Loucy (cell line): ENCODE results near the gene DYNC1H1.

Source experiments
- CTCF ChIP-seq: fragments of 200-600 bp; sonication (generic); conservative IDR thresholded peaks from 2 replicates; pipeline ENCODE4 v1.5.1; 2014; ENCODE audit warnings: mild to moderate bottlenecking, antibody characterized with exemption, low read length
- EZH2phosphoT487 ChIP-seq: fragments of 200-600 bp; IDR thresholded peaks from 2 replicates; pipeline ENCODE4 v1.6.1; 2018; ENCODE audit warnings: antibody characterized with exemption, mild to moderate bottlenecking, moderate library complexity, borderline replicate concordance

- TF ChIP-seq CTCF (no peak), EZH2phosphoT487 (no peak)
Measured at GRCh38 chr14:101925152-101925551, 39.2 kb upstream of the DYNC1H1 start.
